Naive thymus-derived CD4-positive, alpha-beta T cell (primary cell): Measurements from ENCODE around the gene PROB1. TPM values are rescaled to one million over a fixed set of nuclear protein-coding genes. Genes with fewer than 3 reads are reported as not detected.
"Not testable (repeated sequence)": the region's sequence is repeated elsewhere in the genome, so short reads cannot be mapped to it uniquely, and the experiment has no call there.

Experiments used
- ATAC-seq: fragments of 150-1000 bp; cut with Tn5 transposase; 2 replicates; pipeline ENCODE4 v1.10.0; 2021; ENCODE audit warnings: mild to moderate bottlenecking, moderate library complexity
- CTCF ChIA-PET: fragments of 350-600 bp; sonication (Branson Sonifier 250); formaldehyde crosslinking; loops from one replicate; lab custom pipeline; 2021; ENCODE audit warnings: antibody characterized with exemption; lab: Charles Lee
- POLR2A ChIA-PET: fragments of 350-600 bp; sonication (Branson Sonifier 250); formaldehyde crosslinking; loops from one replicate; lab custom pipeline; 2021; ENCODE audit warnings: antibody characterized with exemption, inconsistent platforms; lab: Charles Lee
- DNase-seq, 9 donors: peaks; one replicate each; pipeline versions ENCODE4 v3.0.0 to v3.0.0-alpha.2; 2020 to 2022; ENCODE audit warnings: mixed read lengths in 1 of 9
- H3K27ac ChIP-seq: one replicate; pipeline ENCODE4 v1.7.0; 2013; ENCODE audit warnings: mild to moderate bottlenecking, low read depth, low read length, moderate library complexity
- H3K27me3 ChIP-seq, 2 donors: one replicate each; pipeline ENCODE4 v1.7.0; 2013; ENCODE audit warnings: low read length in 2 of 2, mild to moderate bottlenecking in 2 of 2, moderate library complexity in 2 of 2; ENCODE audit not compliant: control insufficient read depth in 2 of 2, insufficient read depth in 2 of 2
- H3K36me3 ChIP-seq, 3 experiments: 1 replicate in 2 of 3; 2 replicates in 1 of 3; pipeline ENCODE4 v1.7.0; 2013; ENCODE audit warnings: low read length in 3 of 3, mild to moderate bottlenecking in 3 of 3, moderate library complexity in 1 of 3; ENCODE audit not compliant: insufficient read depth in 3 of 3, control insufficient read depth in 2 of 3
- H3K4me1 ChIP-seq, 2 donors: one replicate each; pipeline ENCODE4 v1.7.0; 2013; ENCODE audit warnings: low read length in 2 of 2, mild to moderate bottlenecking in 2 of 2, moderate library complexity in 1 of 2; ENCODE audit not compliant: control insufficient read depth in 2 of 2, insufficient read depth in 2 of 2
- H3K4me3 ChIP-seq: 2 replicates; pipeline ENCODE4 v1.7.0; 2013; ENCODE audit warnings: mild to moderate bottlenecking, low read length
- H3K9me3 ChIP-seq, 3 experiments: 1 replicate in 2 of 3; 2 replicates in 1 of 3; pipeline ENCODE4 v1.7.0; 2013; ENCODE audit warnings: low read length in 3 of 3; ENCODE audit not compliant: control insufficient read depth in 2 of 3
- H3K27ac Mint-ChIP-seq, 9 donors: one replicate each; pipeline ENCODE4 v1.8.0; 2020 to 2022; ENCODE audit warnings: mixed read lengths in 9 of 9, mild to moderate bottlenecking in 8 of 9, moderate library complexity in 5 of 9, inconsistent platforms in 2 of 9
- H3K27me3 Mint-ChIP-seq, 5 donors: one replicate each; pipeline ENCODE4 v1.8.0; 2021 to 2022; ENCODE audit warnings: mixed read lengths in 5 of 5, mild to moderate bottlenecking in 1 of 5
- H3K36me3 Mint-ChIP-seq, 5 donors: one replicate each; pipeline ENCODE4 v1.8.0; 2020 to 2022; ENCODE audit warnings: mixed read lengths in 5 of 5, mild to moderate bottlenecking in 3 of 5, inconsistent platforms in 1 of 5
- H3K4me1 Mint-ChIP-seq, 7 donors: one replicate each; pipeline ENCODE4 v1.8.0; 2020 to 2022; ENCODE audit warnings: mixed read lengths in 7 of 7, mild to moderate bottlenecking in 3 of 7, inconsistent platforms in 1 of 7
- H3K4me3 Mint-ChIP-seq, 10 donors: one replicate each; pipeline ENCODE4 v1.8.0; 2020 to 2022; ENCODE audit warnings: mild to moderate bottlenecking in 10 of 10, mixed read lengths in 10 of 10, moderate library complexity in 6 of 10, inconsistent platforms in 2 of 10
- H3K9me3 Mint-ChIP-seq, 11 donors: one replicate each; pipeline ENCODE4 v1.8.0; 2020 to 2022; ENCODE audit warnings: mixed read lengths in 11 of 11, mild to moderate bottlenecking in 4 of 11, inconsistent platforms in 1 of 11, moderate library complexity in 1 of 11
- intact Hi-C, 2 donors: fragments of 100-400 bp; cut with micrococcal nuclease; formaldehyde crosslinking; loops; one replicate each; pipeline ENCODE4 v1.15.1; 2023
- polyA plus RNA-seq, 2 donors: library from polyadenylated mRNA; unstranded; fragments of 300-500 nt; fragmentation: Illumina TruSeq; gene quantifications; one replicate each; pipeline ENCODE4 v1.2.3, GENCODE V29; 2021
- total RNA-seq, 6 experiments: library from RNA in 5 of 6; stranded (reverse) in 5 of 6; gene quantifications; 1 replicate in 5 of 6; 2 replicates in 1 of 6; pipeline ENCODE4 v1.2.3 and lab custom pipeline; 2021 to 2026

PROB1 gene
- total and polyA plus RNA-seq, 7 experiments from 2014 or later = 0.26 to 4.9 (median 0.86) TPM; not detected in 1

DNA sequence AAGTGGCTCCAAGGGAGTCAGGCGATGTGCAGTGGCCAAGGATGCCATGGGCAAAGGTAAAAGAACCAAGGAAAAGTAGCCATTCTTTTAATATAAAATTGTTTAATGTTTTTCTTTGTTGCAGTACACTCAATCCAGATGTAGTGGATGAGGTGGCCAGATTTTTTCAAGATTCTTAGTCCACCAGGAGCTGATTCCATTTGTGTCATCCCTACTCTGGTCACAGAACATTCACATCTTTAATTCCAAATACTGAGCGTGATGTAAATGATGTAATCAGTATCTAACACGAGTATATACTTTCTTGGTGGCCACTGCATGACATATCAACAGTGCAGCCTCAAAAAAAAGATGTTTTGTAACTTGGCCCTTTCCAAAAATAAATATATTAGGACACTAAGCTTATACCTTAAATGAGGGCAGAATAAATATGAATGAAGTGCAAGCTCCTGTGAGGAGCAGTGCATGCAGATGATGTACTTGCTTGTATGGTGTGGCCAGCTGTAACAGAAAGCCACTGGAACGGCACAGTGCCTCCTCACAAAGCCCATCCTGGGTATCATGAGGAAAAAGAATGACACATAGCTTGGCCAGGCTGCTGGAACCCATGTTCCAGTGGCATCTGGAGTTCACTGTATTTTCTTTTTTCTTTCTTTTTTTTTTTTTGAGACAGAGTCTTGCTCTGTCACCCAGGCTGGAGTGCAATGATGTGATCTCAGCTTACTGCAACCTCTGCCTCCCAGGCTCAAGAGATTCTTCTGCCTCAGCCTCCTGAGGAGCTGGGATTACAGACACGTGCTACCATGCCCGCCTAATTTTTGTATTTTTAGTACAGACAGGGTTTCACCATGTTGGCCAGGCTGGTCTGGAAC, 15.5 kb upstream of the PROB1 start:
- DNase-seq (no peak), ATAC-seq (no peak)
- intact Hi-C loops = no loop called here
- Histone ChIP-seq H3K4me3 (no peak overlapping the region), H3K4me1 (peaks cover 0 to 18% of the 10 kb centered on the region in 2 donors), H3K27me3 (no peaks in the 10 kb centered on the region), H3K9me3 (no peaks in the 10 kb centered on the region), H3K27ac (no peak overlapping the region), H3K36me3 (no peaks in the 10 kb centered on the region)
- ChIA-PET CTCF (interaction anchor here (0.6 to 2.2 kb wide), 7 partner anchors 8 to 107 kb away, joined by 3 to 10 read pairs (median 4); partner anchors contain the start of gene STING1), POLR2A (interaction anchor here (0.6 to 2.1 kb wide), 7 partner anchors 11 to 103 kb away, joined by 3 to 8 read pairs (median 3); partner anchors contain the start of gene STING1)
- Mint-ChIP-seq H3K4me1 (peaks cover 9 to 49% (median 29%) of the 10 kb centered on the region in 7 donors), H3K36me3 (peaks cover 0 to 10% (median 0%) of the 10 kb centered on the region in 5 donors), H3K27me3 (no peaks in the 10 kb centered on the region), H3K4me3 (no peak overlapping the region), H3K9me3 (no peaks in the 10 kb centered on the region), H3K27ac (no peak overlapping the region)

DNA sequence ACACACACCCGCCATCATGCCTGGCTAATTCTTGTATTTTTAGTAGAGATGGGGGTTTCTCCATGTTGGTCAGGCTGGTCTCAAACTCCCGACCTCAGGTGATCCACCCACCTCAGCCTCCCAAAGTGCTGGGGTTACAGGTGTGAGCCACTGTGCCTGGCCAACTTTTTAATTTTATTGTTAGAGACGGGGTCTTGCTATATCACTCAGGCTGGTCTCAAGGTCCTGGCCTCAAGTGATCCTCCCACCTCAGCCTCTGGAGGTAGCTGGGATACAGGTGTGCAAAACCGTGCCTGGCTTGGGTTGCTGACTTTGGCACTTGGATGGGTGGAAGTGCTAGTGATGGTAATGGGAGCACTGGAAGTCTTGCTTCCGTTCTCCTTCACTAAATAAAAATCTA, 14.2 kb upstream of the PROB1 start:
- POLR2A ChIA-PET = interaction anchor here (1.3 to 2.1 kb wide), 3 partner anchors 70 to 104 kb away, joined by 3 to 8 read pairs (median 5); partner anchors contain the start of gene STING1
- peak overlapping the region in 1 of 9 donors; percentile 46 for H3K27ac Mint-ChIP-seq
- intact Hi-C loops = not testable (repeated sequence)

DNA sequence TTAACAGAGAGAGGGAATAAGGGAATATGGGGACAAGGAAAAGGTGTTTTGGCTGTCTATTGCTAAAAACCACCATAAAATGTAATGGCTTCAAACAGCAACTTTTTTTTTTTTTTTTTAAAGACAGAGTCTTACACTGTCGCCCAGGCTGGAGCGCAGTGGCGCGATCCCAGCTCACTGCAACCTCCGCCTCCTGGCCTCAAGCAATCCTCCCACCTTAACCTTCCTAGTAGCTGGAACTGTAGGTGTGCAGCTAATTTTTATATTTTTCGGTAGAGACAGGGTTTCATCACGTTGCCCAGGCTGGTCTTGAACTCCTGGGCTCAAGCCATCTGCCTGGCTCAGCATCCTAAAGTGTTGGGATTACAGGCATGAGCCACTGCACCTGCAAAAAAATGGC, 13.3 kb upstream of the PROB1 start:
- Histone ChIP-seq H3K27me3 (no peaks in the 10 kb centered on the region), H3K9me3 (no peaks in the 10 kb centered on the region), H3K27ac (no peak overlapping the region), H3K36me3 (no peaks in the 10 kb centered on the region), H3K4me1 (peaks cover 14 to 17% of the 10 kb centered on the region in 2 donors), H3K4me3 (no peak overlapping the region)
- DNase-seq (no peak), ATAC-seq (no peak)
- intact Hi-C loops = no loop called here
- ChIA-PET CTCF (no interaction called here), POLR2A (interaction anchor here (0.6 kb wide), 1 partner anchor 153 kb away, joined by 5 read pairs; the partner anchor contains the start of gene UBE2D2)
- peak overlapping the region in 1 of 10 donors; percentile 26 for H3K4me3 Mint-ChIP-seq
- no peaks in the 10 kb centered on the region for H3K27me3 Mint-ChIP-seq
- H3K36me3 Mint-ChIP-seq = peaks cover 0 to 8% (median 0%) of the 10 kb centered on the region in 5 donors
- H3K27ac Mint-ChIP-seq = peak overlapping the region in 1 of 9 donors; percentile 41
- H3K4me1 Mint-ChIP-seq = peaks cover 18 to 43% (median 28%) of the 10 kb centered on the region in 7 donors
- H3K9me3 Mint-ChIP-seq = no peaks in the 10 kb centered on the region

More for the DNA sequence above, 14.2 kb upstream of the PROB1 start:
- H3K27me3 ChIP-seq, H3K27me3 Mint-ChIP-seq, ATAC-seq, DNase-seq, H3K36me3 Mint-ChIP-seq, H3K27ac ChIP-seq, CTCF ChIA-PET, H3K4me3 Mint-ChIP-seq, H3K9me3 ChIP-seq, H3K9me3 Mint-ChIP-seq, H3K4me3 ChIP-seq, H3K36me3 ChIP-seq: not testable (repeated sequence)
- H3K4me1 ChIP-seq = peaks cover 8 to 14% of the 10 kb centered on the region in 2 donors
- H3K4me1 Mint-ChIP-seq = peaks cover 14 to 48% (median 27%) of the 10 kb centered on the region in 7 donors

DNA sequence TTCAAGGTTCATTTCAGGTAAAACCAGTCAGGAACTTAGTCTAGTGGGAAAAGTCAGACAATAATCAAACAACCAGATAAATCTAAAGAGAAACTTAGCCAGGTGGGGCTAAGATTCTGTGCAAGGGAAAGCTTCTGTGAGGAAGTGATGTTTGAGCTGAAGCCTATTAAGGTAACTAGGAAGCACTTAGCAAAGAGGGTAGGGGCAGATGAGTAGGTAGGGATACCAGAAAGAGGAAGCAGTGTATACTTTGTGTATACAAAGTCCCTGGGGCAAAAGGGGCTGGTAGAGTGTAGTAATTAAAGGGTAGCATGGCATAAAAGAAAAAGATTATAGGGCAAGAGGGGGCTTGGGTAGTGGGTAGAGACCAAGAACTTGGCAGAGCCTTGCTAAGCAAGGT, 12.6 kb upstream of the PROB1 start:
- no peak overlapping the region for H3K27ac ChIP-seq
- H3K27ac Mint-ChIP-seq = peak overlapping the region in 7 of 9 donors; percentile 7 to 80 (median 18)
- H3K4me1 ChIP-seq = peaks cover 16 to 18% of the 10 kb centered on the region in 2 donors
- H3K36me3 ChIP-seq = no peaks in the 10 kb centered on the region
- DNase-seq (no peak), ATAC-seq (no peak)
- H3K27me3 ChIP-seq = no peaks in the 10 kb centered on the region
- H3K4me3 ChIP-seq = no peak overlapping the region
- H3K9me3 ChIP-seq = no peaks in the 10 kb centered on the region
- intact Hi-C loops = no loop called here
- peaks cover 22 to 43% (median 34%) of the 10 kb centered on the region in 7 donors for H3K4me1 Mint-ChIP-seq
- peak overlapping the region in 1 of 10 donors; percentile 31 for H3K4me3 Mint-ChIP-seq
- H3K9me3 Mint-ChIP-seq = no peaks in the 10 kb centered on the region
- ChIA-PET POLR2A (interaction anchor here (1.0 kb wide), 1 partner anchor 10 kb away, joined by 3 read pairs; no protein-coding TSS in a partner anchor), CTCF (interaction anchor here (0.9 kb wide), 1 partner anchor 111 kb away, joined by 3 read pairs; no protein-coding TSS in a partner anchor)
- no peaks in the 10 kb centered on the region for H3K27me3 Mint-ChIP-seq
- peaks cover 0 to 8% (median 0%) of the 10 kb centered on the region in 5 donors for H3K36me3 Mint-ChIP-seq

DNA sequence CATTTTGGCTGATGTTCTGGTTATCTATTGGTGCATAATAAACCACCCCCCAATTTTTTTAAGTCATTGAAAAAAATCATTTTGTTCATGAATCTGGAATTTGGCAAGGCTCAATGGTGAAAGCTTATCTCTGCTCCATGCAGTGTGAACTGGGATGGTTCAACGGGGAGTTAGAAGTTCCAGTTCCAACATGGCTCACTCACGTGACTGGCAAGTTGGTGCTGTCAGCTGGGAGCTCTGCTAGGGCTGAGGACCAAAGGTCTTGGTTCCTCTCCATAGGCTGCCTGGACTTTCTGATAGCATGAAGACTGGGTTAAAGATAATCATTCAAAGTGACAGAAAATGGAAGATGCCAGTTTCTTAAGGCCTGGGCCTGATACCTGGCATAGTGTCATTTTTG, 12.1 kb upstream of the PROB1 start:
- Histone ChIP-seq H3K36me3 (no peaks in the 10 kb centered on the region), H3K27me3 (no peaks in the 10 kb centered on the region), H3K27ac (no peak overlapping the region), H3K4me1 (peaks cover 16 to 18% of the 10 kb centered on the region in 2 donors), H3K4me3 (no peak overlapping the region), H3K9me3 (no peaks in the 10 kb centered on the region)
- peaks cover 22 to 44% (median 36%) of the 10 kb centered on the region in 7 donors for H3K4me1 Mint-ChIP-seq
- peak overlapping the region in 4 of 9 donors; percentile 7 to 80 (median 44) for H3K27ac Mint-ChIP-seq
- intact Hi-C loops = no loop called here
- H3K36me3 Mint-ChIP-seq = peaks cover 0 to 8% (median 0%) of the 10 kb centered on the region in 5 donors
- DNase-seq = no peak
- no peaks in the 10 kb centered on the region for H3K9me3 Mint-ChIP-seq
- ChIA-PET POLR2A (interaction anchor here (0.7 to 2.2 kb wide), 3 partner anchors 9 to 114 kb away, joined by 3 to 8 read pairs (median 3); partner anchors contain the start of gene MATR3), CTCF (interaction anchor here (0.6 to 1.4 kb wide), 3 partner anchors 98 to 112 kb away, joined by 3 to 5 read pairs (median 3); no protein-coding TSS in a partner anchor)
- H3K4me3 Mint-ChIP-seq = peak overlapping the region in 1 of 10 donors; percentile 31
- H3K27me3 Mint-ChIP-seq = no peaks in the 10 kb centered on the region
- no peak for ATAC-seq

DNA sequence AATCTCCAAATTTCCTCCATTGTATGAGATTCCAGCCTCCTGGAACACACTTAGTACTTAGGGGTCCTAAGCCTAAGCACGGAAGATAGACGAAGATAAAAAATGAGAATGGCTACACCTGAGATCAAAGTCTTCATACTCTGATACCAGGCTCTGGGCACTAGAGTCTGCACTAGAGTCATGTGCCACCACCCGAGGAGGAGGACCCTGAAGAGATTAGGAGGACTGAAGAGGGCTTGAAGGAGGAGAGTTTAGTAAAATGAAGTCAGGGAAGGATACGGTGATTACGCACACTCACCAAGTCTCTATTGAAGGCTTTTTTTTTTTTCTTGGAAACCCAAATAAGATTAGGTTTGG, 9.6 kb upstream of the PROB1 start:
- Mint-ChIP-seq H3K9me3 (no peaks in the 10 kb centered on the region), H3K27ac (peak overlapping the region; percentile 96 to 100 (median 99)), H3K27me3 (no peaks in the 10 kb centered on the region), H3K4me1 (peaks cover 22 to 40% (median 36%) of the 10 kb centered on the region in 7 donors), H3K4me3 (peak overlapping the region; percentile 88 to 98 (median 94)), H3K36me3 (peaks cover under 1 to 6% (median under 1%) of the 10 kb centered on the region in 5 donors)
- Histone ChIP-seq H3K9me3 (no peaks in the 10 kb centered on the region), H3K27ac (peak overlapping the region; percentile 88), H3K4me1 (peaks cover 16 to 18% of the 10 kb centered on the region in 2 donors), H3K4me3 (peak overlapping the region; percentile 56), H3K36me3 (no peaks in the 10 kb centered on the region), H3K27me3 (no peaks in the 10 kb centered on the region)
- ChIA-PET CTCF (interaction anchor here (0.6 kb wide), 1 partner anchor 461 kb away, joined by 3 read pairs; no protein-coding TSS in a partner anchor), POLR2A (interaction anchor here (1.0 to 3.2 kb wide), 15 partner anchors 9 to 861 kb away, joined by 3 to 24 read pairs (median 4); partner anchors contain the start of genes DNAJC18, ETF1, MATR3 and MZB1)
- no peak for DNase-seq
- ATAC-seq = no peak
- intact Hi-C loops = loop anchor here (1.0 to 5.0 kb wide), 17 partner anchors 10 to 1160 kb away; partner anchors contain the start of genes DNAJC18 (in 2 of the 2), ETF1 (in 2 of the 2), FAM53C (in 2 of the 2) and PAIP2 (in 2 of the 2)
